C4-2B (cell line): ENCODE data around the gene SPATA31E1.

Experiments
- H3K27ac ChIP-seq: fragments of 450-650 bp; 2 replicates; pipeline ENCODE4 v1.5.1; 2017
- ZFX ChIP-seq: fragments of 450-650 bp; IDR thresholded peaks from 2 replicates; pipeline ENCODE4 v1.6.1; 2017
- TF ChIP-seq, protein P1 (sequence below): fragments of 450-650 bp; conservative IDR thresholded peaks from 2 replicates; pipeline ENCODE4 v1.5.1; 2017; ENCODE audit warnings: mild to moderate bottlenecking

SPATA31E1 gene

DNA sequence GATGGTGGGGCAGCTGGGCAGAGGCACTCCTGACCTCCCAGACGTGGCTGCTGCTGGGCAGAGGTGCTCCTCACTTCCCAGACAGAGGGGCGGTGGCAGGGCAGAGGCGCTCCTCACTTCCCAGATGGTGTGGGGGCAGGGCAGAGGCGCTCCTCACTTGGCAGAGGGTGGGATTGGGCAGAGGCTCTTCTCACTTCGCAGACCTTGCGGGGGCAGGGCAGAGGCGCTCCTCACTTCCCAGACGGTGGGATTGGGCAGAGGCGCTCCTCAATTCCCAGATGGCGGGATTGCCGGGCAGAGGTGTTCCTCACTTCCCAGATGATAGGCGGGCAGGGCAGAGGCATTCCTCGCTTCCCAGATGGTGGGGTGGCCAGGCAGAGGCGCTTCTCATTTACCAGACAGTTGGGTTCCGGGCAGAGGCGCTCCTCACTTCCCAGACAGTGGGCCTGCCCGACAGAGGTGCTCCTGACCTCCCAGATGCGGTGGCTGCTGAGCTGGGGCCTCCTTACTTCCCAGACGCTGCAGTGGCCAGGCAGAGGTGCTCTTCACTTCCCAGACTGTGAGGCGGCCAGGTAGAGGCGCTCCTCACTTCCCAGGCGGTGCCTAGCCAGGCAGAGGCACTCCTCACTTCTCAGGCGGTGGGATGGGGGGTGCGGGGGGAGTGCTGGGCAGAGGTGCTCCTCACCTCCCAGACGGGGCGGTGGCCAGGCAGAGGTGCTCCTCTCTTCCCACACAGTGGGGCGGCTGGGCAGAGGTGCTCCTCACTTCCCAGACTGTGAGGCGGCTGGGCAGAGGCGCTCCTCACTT is 25.3 kb upstream of the SPATA31E1 start:
- no peak overlapping the region for H3K27ac ChIP-seq
- TF ChIP-seq ZFX = no peak
- TF ChIP-seq, protein P1, sequence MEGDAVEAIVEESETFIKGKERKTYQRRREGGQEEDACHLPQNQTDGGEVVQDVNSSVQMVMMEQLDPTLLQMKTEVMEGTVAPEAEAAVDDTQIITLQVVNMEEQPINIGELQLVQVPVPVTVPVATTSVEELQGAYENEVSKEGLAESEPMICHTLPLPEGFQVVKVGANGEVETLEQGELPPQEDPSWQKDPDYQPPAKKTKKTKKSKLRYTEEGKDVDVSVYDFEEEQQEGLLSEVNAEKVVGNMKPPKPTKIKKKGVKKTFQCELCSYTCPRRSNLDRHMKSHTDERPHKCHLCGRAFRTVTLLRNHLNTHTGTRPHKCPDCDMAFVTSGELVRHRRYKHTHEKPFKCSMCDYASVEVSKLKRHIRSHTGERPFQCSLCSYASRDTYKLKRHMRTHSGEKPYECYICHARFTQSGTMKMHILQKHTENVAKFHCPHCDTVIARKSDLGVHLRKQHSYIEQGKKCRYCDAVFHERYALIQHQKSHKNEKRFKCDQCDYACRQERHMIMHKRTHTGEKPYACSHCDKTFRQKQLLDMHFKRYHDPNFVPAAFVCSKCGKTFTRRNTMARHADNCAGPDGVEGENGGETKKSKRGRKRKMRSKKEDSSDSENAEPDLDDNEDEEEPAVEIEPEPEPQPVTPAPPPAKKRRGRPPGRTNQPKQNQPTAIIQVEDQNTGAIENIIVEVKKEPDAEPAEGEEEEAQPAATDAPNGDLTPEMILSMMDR = no peak

GRCh38 chr9:87857948-87858335 is 24.7 kb upstream of the SPATA31E1 start:
- no peak overlapping the region for H3K27ac ChIP-seq
- TF ChIP-seq, protein P1 = no peak
- TF ChIP-seq ZFX = no peak

DNA sequence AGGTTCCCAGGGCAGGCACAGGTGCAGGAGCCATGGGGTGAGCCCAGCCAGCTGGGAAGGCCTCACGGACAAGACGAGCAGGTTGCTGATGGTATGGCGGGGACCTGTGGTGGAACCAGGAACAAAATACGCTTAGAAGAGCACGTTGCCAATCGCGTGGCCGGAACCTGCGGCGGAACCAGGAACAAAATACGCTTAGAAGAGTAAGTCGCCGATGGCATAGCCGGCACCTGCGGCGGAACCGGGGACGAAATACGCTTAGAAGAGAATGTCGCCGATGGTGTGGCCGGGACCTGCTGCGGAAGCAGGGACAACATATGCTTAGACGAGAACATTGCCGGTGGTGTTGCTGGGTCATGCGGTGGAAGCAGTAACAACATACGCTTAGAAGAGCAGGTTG is 23.5 kb upstream of the SPATA31E1 start:
- TF ChIP-seq ZFX = no peak
- TF ChIP-seq, protein P1 = no peak
- H3K27ac ChIP-seq = no peak overlapping the region

- TF ChIP-seq, protein P1 = no peak
- no peak for TF ChIP-seq ZFX
- no peak overlapping the region for H3K27ac ChIP-seq
These were observed 22.9 kb upstream of the SPATA31E1 start for GRCh38 chr9:87859786-87860185.

GRCh38 chr9:87861332-87861731 is 21.3 kb upstream of the SPATA31E1 start:
- H3K27ac ChIP-seq = no peak overlapping the region
- TF ChIP-seq, protein P1 = no peak
- no peak for TF ChIP-seq ZFX

DNA sequence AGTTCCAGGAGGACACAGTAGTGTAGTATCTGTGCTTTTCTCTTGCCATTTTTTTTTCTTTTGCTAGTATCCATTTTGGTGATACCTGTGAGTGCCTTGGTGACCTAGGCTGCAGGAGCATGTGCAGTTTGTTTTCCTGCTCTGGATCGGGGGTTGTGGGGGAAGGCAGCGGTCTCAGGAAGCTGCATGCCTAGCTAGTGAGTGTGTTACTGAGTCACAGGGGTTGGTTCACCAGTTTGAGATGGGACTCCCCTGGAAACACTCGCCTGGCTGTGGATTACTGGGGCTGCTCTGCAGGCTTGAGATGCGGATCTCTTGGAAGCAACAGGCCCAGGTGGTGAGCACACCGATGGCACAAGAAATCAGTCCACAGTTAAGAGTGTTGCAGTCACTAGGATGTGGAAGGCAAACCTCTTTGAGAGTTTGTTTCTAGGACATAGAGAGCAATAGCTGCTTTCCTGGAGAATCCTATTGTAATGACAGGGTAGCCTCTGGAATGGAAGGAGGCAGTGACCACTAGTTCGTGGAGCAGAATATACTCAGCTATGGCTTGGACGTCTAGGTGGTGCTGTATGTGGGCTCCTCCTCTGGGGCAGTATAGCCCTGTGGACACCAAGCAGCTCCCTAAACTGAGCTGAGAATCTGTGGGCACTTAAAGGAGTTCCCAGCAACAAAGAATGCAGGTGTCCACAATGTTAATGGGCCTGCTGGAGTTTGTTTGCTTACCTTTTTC is 20.0 kb upstream of the SPATA31E1 start:
- no peak overlapping the region for H3K27ac ChIP-seq
- TF ChIP-seq ZFX = no peak
- TF ChIP-seq, protein P1 = no peak

DNA sequence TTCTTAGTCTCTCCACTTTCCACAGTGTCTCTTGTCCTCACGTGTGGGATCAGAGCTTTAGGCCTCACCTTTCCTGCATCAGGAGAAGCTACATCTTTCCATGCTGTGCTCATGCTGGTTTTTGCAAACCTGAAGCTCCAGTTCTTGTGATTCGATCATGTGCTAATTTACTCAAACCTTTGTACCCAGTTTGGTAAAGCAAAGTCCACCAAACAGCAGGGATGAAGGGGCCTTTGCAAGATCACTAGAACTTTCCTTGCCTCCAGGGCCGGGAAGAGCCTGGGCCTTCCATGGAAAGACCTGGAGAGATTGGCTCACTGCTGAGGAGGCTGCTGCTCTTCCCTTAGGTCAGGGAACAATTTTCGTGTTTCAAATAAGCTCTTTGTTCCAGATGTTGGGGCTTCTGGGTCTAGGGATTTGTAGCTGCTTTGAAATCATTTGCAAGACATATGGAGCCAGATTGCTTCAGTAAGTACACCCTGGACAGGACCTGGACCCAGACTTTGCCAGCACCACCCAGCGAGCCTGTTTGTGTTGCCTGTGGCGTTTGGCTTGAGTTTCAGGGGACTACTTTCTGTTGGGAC is 18.7 kb upstream of the SPATA31E1 start:
- TF ChIP-seq, protein P1 = no peak
- no peak for TF ChIP-seq ZFX
- H3K27ac ChIP-seq = no peak overlapping the region
